COLO829 (cell line): Measurements from ENCODE around the gene TRAPPC3.

ENCODE experiments used
- DNase-seq: peaks from one replicate; pipeline ENCODE4 v3.0.0; 2012; ENCODE audit warnings: low spot score

TRAPPC3 gene

DNA sequence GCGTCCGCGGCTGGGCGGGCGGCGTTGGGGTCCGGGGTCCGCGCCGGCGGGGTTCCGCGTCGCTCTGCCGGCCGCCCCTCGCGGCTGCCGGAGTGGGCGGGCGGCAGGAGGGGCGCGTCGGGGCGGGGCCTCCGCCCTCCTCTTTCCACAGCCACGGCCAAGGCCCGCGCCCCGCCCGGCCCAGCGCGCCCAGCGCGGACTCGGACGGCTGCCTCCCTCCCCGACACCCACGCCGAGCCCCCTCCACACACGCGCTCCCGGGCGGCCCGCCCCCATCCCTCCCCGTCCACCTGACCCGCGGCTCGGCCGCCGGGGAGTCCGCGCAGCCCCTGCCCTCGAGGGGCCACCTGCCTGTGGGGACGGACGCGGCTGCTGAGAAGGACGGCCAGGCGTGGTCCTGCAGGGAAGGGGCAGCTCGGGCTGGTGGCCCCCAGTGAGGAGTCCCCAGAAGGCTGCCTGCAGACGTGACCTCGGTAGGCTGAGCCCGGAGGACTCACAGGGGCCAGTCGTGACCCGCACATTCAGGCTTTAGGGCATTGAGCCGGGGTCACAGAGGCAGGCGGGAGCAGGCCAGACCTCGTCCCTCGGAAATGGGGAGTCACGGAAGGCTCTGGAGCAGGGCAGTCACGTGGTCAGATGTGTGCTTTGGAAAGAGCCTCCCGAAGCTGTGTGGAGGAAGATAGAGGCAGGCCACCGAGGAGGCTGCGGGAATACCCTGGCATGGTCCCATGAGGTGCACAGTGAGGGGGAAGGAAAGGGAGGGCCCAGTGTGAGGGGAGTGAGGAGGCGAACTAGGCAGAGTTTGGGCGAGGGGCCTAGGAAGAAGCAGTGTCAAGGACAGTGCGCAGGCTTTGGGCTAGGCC, 23.9 kb downstream of the TRAPPC3 start, which contains the start of gene COL8A2:
Gene COL8A2, minus strand, starts transcription at position 94 of the 863 bp plus-strand sequence. CDS start 24,980 bp downstream, outside the sequence.
- DNase-seq: no peak

DNA sequence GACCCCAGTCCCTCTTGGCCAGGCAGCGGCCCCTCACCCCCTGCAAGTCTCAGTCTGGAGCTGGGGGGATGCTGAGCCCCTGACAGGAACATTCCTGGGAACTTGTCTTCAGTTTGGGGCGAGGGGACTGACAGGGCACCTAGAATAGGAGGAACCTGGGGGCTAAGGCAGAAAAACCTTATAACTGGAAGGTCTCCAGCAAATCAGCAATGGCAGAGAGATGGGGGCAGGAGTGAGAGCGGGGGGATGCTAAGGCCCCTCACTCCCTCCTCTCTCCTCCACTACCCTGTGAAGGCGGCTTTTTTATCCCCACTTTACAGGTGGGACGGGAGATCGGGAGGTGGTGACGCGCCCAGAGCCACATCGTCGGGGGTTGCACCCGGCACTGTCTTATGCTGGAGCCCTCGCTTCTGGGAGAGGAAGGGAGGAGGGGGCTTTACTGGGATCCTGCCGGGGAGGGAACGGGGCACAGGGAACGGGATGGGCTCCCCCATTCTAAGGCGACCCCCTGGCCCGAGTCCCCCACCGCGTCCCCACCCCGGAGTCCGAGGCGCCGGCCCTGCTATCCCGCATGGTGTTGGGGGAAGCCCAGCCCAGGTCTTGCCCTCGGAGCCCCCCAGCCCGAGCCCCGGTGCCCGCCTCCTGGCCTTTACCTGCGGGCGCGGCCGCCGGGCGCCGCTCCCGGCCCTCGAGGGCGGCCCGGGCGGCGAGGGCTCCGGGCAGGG, 24.7 kb downstream of the TRAPPC3 start:
- DNase-seq: no peak

DNA sequence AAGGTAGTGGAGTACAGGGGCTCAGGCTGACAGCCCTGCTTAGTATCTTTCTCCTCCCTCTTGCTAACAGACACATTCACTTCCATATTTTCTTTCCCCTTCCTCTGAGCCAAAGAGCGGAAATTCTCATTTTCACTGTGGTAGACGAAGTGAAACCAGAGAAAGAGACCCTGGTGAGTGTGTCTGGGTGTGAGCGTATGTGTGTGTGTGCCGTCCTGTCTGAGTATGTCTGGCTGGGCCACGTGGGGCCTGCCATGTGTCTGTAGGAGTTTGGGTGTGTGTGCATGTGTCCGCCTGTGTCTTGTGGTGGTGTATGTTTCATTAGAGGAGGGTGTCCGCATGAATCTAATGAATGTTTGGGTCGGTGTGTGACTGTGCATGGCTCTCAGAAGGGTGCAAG, 25.9 kb downstream of the TRAPPC3 start:
- no peak for DNase-seq

DNA sequence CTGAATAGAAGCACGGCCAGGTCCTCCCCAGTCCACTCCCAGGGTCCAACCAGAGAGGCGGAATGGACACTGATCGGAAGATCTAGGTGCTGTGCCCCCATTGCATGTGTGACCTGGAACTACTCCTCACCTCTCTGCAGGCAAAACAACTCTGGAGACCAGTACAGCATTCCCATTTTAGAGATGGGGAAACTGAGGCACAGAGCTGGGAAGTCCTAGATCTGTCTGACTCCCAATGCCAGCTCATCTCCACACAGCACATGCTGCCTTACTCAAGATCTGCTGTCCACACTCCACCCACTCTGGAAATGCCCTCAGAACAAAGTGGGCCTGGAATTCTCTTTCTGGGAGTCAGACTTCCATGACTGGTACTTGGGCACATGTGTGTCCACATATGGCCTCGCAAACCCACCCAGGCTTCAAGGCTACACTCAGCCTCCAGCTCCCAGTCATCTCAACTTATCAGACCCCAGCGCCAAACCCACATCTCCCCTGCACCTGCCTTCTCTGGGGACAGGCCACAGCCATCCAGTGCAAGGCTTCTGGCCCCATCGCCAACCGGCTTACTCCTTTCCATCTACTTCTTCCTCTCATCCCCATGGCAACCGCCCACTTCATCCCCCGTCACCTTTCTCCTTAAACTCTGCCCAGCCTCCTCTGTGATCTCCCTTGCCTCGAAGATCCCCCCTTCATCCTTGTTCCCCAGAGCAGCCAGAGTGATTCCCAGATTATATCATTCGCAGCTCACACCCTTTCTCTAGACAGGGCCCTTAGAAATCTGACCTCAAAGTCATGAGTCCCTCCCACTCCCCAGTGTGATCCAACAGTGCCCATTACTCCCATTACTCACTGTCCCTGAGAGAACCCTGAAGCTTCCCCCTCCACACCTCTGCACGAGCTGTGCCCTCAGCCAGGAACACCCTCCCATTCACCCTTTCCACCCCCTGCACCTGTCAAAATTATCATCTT, 26.9 kb downstream of the TRAPPC3 start:
- no peak for DNase-seq

DNA sequence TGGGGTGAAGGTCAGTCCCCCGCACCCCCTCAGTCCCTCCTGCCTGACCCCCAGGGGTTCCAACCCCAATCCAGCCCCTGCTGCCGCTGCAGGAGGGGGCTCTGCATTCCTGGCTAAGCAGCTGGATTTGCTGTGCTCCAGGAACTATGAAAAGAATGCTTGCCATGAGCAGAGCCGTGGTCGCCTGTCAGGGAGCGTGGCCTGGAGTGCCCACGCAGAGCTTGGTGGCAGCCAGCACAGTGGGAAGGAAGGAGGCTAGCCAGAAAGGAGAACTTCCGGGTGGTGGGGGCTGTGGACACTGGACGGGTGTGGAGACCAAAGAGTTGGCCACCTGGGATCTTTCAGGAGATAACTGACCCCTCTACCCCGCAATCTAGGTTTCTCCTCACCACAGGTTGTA, 29.8 kb downstream of the TRAPPC3 start:
- no peak for DNase-seq

DNA sequence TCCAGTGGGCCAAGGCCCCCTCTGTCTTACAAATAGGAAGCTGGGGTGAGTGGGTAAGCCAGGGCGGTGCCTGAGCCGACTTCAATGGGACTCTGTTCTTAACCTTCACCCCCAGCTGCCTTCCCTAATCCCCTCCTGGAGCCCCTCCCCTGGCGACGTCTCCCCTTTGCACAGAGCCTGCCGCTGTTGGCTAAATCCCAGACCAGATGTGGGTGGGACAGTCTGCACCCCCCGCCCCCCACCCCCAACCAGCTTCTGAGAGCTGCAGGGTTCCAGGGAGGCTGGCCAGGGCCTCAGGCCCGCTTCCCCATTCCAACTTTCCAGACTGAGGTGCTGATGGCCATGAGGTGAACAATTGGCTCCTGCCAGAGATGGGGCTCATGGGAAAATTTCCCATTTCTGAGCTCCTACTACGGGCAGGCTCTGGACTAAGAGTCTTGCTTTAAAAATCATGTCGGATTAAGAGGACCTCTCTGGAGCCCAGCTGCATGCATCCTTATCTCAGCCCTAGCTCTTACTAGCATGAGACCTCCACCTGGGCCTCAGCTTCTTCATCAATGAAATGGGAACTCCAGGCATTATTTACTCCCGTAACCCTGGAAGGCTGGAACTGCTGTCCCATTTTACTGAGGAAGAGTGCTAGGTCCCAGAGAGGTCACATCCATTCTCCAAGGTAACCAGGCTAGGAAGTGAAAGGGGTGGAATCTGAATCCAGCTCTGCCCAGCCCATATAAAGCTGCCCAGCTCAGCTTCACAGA, 30.7 kb downstream of the TRAPPC3 start:
- DNase-seq: no peak

DNA sequence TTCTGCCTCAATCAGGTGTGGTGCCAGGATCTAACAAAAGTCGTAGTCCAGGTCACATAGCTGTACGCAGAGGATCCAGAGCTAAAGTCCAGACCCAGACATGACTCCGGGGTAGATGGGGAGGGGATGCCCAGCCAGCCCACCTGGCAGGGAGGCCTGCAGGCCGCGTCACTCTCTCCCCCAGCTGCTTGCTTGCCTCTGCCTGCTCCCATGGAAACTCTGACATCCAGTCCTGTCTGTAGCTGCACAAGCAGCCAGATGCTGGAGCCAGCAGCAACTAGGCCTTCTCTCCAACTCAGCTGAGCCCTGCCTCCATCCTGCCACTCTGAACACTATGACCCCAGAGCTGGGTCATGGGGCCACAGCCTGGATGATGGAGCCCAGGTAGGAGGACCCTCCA, 32.4 kb downstream of the TRAPPC3 start:
- no peak for DNase-seq

DNA sequence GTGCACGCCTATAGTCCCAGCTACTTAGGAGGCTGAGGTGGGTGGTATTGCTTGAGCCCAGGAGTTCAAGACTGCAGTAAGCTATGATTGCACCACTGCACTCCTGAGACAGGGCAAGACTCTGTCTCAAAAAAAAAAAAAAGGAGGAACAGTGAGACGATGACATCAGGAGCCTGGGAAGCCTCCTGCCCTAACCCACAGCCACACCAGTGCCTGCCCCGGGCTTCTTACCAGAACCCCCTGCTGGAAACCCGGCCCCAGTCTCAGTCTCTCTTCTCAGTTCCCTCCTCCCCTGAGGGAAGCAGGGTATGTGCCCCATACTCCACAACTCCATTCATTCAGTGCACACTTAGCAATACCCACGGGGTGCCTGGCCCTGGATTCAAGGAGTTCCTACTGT, 33.4 kb downstream of the TRAPPC3 start:
- no peak for DNase-seq

DNA sequence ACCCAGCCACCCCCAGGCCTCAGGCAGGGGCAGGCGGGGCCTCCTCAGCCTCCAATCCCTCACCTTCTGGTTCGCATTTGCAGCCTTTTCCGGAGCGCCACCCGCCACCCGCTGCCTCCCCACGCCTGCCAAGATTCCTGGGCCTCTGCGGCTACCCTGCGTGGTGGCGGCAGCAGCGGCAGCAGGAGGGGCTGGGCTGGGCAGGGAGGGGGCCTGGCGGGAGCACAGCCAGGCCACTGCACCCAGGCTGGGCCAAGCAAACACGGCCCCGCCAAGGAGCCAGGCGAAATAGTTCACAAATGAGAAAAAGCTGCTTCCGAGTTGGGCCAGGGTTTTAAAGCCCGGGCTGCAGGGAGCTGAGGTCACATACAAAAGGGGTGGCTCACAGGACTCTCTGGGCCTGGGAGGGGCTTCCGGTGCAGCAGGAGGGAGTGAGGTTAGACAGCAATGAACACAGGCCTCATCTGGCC, 34.1 kb downstream of the TRAPPC3 start:
- no peak for DNase-seq

DNA sequence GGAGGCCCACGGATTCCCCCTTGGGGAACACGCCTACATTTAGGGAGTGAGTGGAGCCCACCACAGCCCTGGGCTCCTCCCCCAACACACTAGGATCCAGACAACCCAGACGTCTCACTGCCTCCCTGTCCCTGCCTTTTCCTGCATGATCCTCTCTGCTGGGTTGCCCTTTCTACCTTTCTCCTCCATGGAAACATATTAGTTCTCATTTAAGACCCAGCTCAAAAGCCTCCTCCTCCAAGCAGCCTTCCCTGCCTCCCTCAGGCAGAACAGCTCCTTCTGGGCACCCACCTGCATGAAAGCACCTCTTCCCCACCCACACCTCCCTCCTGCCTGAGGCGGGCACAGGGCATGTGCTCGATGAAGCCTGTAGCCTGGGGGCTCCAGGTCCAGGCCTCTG, 34.9 kb downstream of the TRAPPC3 start:
- DNase-seq: no peak

DNA sequence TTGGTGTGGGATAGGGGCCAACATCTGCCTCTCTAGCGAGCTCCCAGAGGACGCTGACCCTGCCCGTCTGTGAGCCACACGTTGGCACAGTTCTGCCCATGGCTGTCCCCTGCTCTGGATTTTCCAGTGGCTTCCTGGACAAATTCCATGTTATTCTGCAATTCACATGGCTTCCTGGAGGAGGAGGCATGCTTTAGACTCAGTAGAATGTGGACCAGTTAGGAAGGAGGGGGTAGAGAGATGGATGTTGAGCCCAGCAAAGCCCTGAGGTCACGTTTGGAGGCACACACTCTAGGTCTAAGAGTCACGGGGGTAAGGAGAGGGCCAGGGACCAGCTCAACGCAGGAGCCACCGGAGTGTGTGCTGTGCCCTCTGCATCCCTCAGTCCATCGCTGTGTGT, 36.5 kb downstream of the TRAPPC3 start:
- no peak for DNase-seq

DNA sequence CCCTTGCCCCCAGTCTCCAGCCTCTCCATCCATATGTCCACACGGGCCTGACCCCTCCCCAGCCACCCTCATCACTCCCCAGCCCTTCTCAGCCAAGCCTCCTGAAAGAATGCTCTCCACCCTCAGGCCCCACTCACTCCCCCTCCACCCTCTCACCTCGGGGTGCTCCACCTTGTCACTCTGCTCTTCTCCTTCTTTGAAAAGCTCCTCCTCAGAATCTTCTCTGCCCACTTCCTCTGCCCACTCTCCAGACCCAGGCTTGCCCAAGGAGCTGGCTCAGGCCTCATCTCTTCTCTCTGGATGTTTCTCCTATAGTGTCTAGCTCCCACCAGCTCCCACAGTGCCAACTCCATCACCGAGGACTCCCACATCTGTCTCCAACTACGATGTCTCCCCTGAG, 38.1 kb downstream of the TRAPPC3 start:
- DNase-seq: no peak

DNA sequence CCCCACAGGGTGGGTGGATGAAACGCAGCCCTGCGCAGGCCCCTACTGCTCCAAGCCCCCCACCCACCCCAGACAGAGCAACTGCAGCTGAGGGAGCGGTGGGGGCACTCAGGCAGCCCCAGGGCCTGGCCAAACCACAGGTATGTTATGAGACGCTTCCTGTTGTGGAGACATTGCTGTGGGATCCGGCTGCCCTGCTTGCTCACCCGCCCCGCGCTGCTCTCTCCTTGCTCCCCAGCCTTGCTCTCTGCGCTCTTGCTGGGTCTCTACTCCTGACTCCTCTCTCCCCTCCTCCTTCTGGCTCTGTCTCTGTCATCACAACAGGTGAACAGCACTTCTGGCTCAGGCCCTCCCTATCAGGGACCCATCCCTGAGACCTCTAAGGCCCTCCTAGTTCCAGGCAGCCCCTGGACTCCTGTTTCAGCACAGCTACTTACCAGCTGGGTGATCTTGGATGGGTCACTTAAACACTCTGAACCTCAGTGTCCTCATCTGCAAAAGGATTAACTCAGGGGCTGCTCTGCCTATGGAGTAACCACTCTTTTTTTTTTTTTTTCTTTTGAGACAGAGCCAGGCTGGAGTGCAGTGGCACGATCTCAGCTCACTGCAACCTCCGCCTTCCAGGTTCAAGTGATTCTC, 40.1 kb downstream of the TRAPPC3 start:
- no peak for DNase-seq

DNA sequence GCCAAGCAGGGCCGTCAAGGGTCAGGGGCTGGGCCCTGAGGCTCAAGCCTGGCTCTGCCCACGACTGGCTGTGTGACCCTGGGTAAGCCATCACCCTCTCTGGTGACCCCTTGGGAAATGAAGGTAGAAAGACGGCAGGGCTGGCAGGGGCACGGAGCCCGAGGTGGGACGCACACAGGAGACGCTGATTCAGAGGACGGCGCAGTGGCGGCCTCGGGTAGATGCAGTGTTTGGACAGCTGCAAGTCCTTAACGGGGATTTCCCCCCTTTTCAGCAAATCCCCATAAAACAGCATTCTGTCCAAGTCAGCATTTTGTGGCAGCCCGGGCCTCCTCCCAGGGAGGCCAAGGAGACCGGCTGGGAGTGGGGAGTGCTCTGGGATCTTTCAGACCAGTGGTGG, 41.0 kb downstream of the TRAPPC3 start:
- no peak for DNase-seq

DNA sequence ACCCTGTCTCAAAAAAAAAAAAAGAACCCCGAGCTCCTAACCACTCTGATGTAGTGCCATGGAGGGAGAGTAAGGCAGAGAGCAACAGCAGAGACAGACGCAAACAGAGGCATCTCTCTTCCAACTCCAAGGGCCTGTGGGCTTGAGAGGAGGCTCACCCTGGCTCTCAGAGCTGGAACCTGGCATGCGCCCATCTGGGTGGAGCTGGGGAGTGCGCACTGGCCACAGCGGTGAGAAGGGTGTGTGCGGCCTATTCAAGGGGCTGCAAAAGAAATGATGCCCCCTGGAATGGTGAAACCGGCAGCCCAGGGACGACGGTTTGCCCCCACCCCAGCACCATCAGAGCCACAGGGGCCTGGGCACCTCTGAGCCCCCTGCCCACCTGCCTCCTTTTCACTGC, 41.9 kb downstream of the TRAPPC3 start:
- no peak for DNase-seq

DNA sequence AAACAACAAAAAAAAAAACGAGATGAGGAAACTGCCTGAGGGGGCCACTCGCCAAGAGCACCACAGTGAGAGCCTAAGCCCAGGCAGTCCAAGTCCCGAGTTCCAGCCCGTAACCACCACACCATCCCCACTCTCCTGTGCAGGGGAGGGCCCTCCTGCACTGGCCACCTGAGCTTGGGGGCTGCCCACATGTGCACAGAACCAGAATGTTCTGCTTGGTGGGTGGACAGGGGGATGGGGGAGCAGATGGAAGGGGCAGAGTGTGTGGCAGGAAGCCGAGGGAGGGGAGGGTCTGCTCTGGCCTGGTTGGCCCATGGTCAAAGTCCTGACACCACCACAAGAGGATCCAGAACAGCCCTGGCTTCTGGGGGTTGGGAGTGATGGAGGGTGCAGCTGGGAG, 43.0 kb downstream of the TRAPPC3 start:
- no peak for DNase-seq

DNA sequence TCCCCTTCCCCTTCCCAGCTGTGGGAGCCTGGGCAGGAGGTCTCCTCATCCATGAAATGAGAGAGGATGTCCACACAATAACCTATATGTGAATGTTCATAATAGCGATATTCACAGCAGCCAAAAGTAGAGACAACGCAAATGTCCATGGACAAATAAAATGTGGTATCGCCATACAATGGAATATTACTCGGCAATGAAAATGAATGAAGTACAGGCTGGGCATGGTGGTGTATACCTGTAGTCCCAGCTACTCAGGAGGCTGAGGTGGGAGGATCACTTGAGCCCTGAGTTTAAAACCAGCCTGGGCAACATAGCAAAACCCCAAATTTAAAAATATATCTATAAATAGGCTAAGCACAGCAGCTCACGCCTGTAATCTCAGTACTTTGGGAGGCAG, 47.7 kb downstream of the TRAPPC3 start:
- DNase-seq: no peak

DNA sequence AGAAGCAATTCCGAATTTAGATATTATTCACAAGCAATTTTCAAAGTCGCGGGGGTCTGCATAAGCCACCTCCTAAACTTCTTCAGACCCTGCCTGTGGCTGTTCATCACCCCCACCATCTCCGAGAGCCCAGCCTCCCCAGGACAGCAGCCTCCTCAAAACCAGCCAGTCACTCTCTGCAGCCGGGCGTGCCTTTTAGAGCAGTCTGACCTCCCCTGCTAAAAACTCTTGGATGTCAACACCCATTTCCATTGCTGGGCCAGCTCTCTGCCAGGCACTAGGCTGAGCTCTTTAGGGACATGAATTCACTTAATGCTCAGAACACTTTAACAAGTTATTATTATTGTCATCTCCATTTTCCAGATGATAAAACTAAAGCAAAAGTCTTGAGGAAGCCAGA, 48.9 kb downstream of the TRAPPC3 start:
- DNase-seq: no peak

DNA sequence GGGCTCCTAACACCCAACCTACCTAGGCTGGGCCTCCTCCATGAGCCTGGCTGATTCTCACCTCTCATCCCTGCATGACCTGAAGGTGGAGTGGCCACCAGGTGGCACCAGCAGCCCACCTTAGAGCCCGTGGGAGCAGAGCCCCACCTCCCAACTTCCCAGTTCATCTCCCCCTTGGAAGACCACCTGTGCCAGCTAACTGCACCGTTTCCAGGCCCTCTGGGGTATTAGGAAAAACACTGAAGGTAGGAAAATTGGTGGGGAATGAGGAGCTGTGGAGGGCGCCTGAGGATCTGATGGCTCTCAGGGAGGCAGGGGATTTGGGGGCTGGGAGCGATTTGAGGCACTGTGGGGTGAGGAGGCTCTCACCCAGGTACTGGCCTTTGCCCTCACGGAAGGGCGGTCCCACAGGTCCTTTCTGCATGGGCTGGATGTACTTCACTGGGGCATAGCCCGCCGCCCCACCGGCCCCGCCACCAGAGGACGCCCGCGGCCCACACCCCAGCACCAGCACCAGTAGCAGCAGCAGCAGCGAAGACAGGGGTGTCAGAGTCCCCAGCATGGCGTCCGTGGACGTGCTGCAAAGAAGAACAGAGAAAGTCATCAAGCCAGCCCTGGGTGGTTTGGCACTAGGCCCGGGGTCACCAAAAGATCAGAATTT, 49.5 kb downstream of the TRAPPC3 start:
- DNase-seq: peak; percentile 63

DNA sequence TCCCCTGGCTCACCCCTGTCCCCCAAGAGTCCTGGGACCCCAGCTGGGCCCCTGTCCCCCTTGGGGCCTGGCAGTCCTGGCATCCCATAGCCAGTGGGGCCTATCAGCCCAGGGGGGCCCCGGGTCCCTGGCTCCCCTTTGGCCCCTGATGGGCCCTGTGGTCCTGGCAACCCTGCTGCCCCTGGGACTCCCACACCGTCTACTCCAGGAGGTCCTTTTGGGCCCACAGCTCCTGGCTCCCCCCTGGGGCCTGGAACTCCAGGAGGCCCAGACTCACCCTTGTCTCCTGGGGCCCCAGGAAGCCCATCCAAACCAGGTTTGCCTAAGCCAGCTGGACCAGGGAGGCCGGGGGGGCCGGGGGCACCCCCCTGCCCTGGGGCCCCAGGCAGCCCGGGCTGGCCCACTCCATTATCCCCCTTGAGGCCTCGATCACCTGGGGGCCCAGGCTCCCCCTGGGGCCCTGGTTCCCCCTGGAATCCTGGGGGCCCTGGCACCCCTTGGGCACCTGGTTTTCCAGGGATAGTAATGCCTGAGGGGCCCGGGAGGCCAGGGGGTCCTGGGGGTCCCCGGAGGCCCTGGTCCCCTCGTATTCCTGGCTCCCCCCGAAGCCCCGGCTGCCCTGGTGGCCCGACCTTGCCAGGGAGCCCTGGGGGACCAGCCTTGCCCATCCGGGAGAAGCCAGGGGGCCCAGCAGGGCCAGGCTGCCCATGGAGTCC, 50.5 kb downstream of the TRAPPC3 start:
- DNase-seq: no peak
